ENCODE measurements around the gene CD14. TPM values are rescaled to one million over a fixed set of nuclear protein-coding genes. Genes with fewer than 3 reads are reported as not detected.

The CD14 gene
- total and polyA plus RNA-seq, 2 donors (not counting 1 experiment from before 2014, with no cell fraction given), result 0.32 to 10.9 TPM

DNA sequence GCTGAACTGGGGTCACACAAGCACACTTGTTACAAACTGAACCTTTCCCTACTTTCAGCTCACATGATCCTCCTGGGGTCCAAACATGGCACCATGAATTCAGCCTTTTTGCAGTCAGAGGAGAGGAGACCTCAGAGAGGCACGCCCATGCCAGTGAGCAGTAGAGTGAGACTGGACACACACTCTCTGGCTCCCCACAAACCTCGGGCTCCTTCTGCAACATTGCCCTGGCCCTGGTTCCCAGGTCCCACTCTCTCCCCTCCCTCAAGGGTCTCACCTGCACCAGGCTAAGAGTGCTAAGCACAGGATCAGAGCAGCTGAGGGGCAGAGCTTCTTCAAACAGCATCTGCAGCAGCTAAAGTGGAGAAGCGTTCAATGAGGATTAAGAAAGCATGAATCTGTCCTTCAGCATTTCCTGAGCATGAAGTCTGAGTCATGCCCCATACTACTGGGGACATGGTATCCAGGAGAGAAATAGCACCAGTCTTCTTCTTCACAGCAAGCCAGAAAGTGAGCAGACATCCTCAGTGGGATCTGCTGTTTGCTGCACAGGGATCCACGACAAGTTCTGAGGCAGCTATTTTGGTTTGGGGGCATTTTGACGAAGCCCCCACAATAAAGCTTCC, 41.1 kb downstream of the CD14 start:
- no peaks in the 10 kb centered on the region for H3K9me3 ChIP-seq (ENCODE audit: control insufficient read depth, insufficient read depth, low read depth, low read length)
- H3K4me1 ChIP-seq (ENCODE audit: control insufficient read depth, extremely low read depth, insufficient read depth, low read length), result peaks cover 4% of the 10 kb centered on the region
- H3K4me3 ChIP-seq (replicated peaks in 1 of 4; ENCODE audit: control extremely low read depth in 1 of 4, insufficient read depth in 1 of 4, low read depth in 3 of 4, low read length in 4 of 4), result no peak overlapping the region
- H4K20me1 ChIP-seq (ENCODE audit: control insufficient read depth, extremely low read depth, insufficient read depth, low read length), result no peaks in the 10 kb centered on the region
- H3K79me2 ChIP-seq (ENCODE audit: control insufficient read depth, insufficient read depth, low read length), result no peaks in the 10 kb centered on the region
- peaks cover 2% of the 10 kb centered on the region for H3K27me3 ChIP-seq (ENCODE audit: control insufficient read depth, insufficient read depth, low read length)
- no peak overlapping the region for H2AFZ ChIP-seq (ENCODE audit: low read length)
- no peak overlapping the region for H3K4me2 ChIP-seq (ENCODE audit: extremely low read depth, insufficient read depth, low read length)
- no peaks in the 10 kb centered on the region for H3K36me3 ChIP-seq (ENCODE audit: control insufficient read depth, insufficient read depth, low read length)
- peak in 1 of 2 donors; percentile 37 for DNase-seq (ENCODE audit: low read depth in 2 of 2)
- no peak overlapping the region for H3K9ac ChIP-seq (ENCODE audit: insufficient read depth, low read length)
- TF ChIP-seq EZH2 (IDR thresholded peaks at IDR 0.05; ENCODE audit: low read length, missing control alignments), result no peak
- TF ChIP-seq, protein P1, sequence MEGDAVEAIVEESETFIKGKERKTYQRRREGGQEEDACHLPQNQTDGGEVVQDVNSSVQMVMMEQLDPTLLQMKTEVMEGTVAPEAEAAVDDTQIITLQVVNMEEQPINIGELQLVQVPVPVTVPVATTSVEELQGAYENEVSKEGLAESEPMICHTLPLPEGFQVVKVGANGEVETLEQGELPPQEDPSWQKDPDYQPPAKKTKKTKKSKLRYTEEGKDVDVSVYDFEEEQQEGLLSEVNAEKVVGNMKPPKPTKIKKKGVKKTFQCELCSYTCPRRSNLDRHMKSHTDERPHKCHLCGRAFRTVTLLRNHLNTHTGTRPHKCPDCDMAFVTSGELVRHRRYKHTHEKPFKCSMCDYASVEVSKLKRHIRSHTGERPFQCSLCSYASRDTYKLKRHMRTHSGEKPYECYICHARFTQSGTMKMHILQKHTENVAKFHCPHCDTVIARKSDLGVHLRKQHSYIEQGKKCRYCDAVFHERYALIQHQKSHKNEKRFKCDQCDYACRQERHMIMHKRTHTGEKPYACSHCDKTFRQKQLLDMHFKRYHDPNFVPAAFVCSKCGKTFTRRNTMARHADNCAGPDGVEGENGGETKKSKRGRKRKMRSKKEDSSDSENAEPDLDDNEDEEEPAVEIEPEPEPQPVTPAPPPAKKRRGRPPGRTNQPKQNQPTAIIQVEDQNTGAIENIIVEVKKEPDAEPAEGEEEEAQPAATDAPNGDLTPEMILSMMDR (conservative IDR thresholded peaks at IDR 0.05 in 1 of 2, IDR thresholded peaks at IDR 0.05 in 1 of 2; ENCODE audit: low read depth in 1 of 2, low read length in 2 of 2), result no peak
- no peak overlapping the region for H3K27ac ChIP-seq (ENCODE audit: insufficient read depth, low read length)

DNA sequence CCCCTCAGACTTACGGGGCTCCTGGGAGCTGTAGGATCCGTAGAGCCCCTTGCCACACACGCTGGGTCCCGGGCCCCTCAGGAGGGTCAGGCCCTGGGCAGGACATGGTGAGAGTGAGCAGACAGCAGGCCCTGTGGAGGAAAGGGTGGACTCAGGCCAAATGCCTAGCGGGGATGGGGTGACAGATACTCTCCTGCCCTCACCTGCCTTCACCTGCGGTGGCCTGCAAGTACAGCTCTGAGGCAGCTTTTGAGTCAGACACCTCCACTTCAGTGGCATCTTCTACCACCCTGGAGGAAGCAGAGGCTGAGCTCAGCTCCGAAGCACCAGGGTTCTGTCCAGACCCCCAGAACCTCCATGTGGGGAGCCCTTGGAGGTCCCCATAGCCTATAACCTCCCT, 42.1 kb downstream of the CD14 start:
- Histone ChIP-seq H3K4me1 (ENCODE audit: control insufficient read depth, extremely low read depth, insufficient read depth, low read length) (peaks cover 4% of the 10 kb centered on the region), H3K4me2 (ENCODE audit: extremely low read depth, insufficient read depth, low read length) (no peak overlapping the region), H3K79me2 (ENCODE audit: control insufficient read depth, insufficient read depth, low read length) (no peaks in the 10 kb centered on the region), H3K9me3 (ENCODE audit: control insufficient read depth, insufficient read depth, low read depth, low read length) (no peaks in the 10 kb centered on the region), H4K20me1 (ENCODE audit: control insufficient read depth, extremely low read depth, insufficient read depth, low read length) (no peaks in the 10 kb centered on the region), H3K9ac (ENCODE audit: insufficient read depth, low read length) (no peak overlapping the region), H3K27ac (ENCODE audit: insufficient read depth, low read length) (no peak overlapping the region), H3K36me3 (ENCODE audit: control insufficient read depth, insufficient read depth, low read length) (no peaks in the 10 kb centered on the region), H2AFZ (ENCODE audit: low read length) (no peak overlapping the region), H3K27me3 (ENCODE audit: control insufficient read depth, insufficient read depth, low read length) (no peaks in the 10 kb centered on the region), H3K4me3 (replicated peaks in 1 of 4; ENCODE audit: control extremely low read depth in 1 of 4, insufficient read depth in 1 of 4, low read depth in 3 of 4, low read length in 4 of 4) (no peak overlapping the region)
- TF ChIP-seq EZH2 (IDR thresholded peaks at IDR 0.05; ENCODE audit: low read length, missing control alignments), result no peak
- TF ChIP-seq, protein P1 (conservative IDR thresholded peaks at IDR 0.05 in 1 of 2, IDR thresholded peaks at IDR 0.05 in 1 of 2; ENCODE audit: low read depth in 1 of 2, low read length in 2 of 2), result no peak
- DNase-seq (ENCODE audit: low read depth in 2 of 2), result no peak

DNA sequence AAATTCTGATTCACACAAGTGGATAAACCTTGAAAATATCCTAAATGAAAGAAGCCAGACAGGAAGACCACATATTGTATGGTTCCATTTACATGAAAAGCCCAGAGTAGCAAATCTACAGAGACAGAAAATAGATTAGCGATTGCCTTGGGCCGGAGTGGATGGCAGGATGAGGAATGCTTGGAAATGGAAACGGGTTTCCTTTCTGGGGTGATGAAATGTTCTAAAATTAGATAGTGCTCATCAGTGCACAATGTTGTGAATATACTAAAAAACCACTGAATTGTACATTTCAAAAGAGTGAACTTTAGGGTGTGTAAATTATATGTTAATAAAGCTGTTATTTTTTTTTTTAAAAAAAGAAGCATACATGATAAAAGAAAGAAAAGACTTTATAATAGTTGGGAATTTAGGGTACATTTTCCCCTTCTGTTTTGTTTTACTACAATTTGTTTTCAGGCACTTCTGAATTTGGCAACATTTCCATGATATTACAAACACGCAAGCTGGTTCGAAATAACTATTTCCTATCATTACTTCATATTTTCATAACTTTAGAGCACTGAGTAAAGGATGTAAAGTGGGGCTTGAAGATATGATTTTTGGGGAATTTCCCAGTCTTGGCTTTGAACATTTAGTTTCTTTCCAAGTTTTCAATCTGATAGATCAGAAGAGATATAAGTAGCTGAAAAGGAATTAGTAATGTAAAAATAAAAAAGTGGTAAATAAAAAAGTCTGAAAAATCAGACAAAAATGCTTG, 44.5 kb downstream of the CD14 start:
- Histone ChIP-seq H3K27me3 (ENCODE audit: control insufficient read depth, insufficient read depth, low read length) (no peaks in the 10 kb centered on the region), H2AFZ (ENCODE audit: low read length) (no peak overlapping the region), H4K20me1 (ENCODE audit: control insufficient read depth, extremely low read depth, insufficient read depth, low read length) (no peaks in the 10 kb centered on the region), H3K79me2 (ENCODE audit: control insufficient read depth, insufficient read depth, low read length) (no peaks in the 10 kb centered on the region), H3K4me1 (ENCODE audit: control insufficient read depth, extremely low read depth, insufficient read depth, low read length) (peaks cover 4% of the 10 kb centered on the region), H3K4me2 (ENCODE audit: extremely low read depth, insufficient read depth, low read length) (no peak overlapping the region), H3K4me3 (replicated peaks in 1 of 4; ENCODE audit: control extremely low read depth in 1 of 4, insufficient read depth in 1 of 4, low read depth in 3 of 4, low read length in 4 of 4) (no peak overlapping the region), H3K9me3 (ENCODE audit: control insufficient read depth, insufficient read depth, low read depth, low read length) (no peaks in the 10 kb centered on the region), H3K27ac (ENCODE audit: insufficient read depth, low read length) (no peak overlapping the region), H3K36me3 (ENCODE audit: control insufficient read depth, insufficient read depth, low read length) (no peaks in the 10 kb centered on the region), H3K9ac (ENCODE audit: insufficient read depth, low read length) (no peak overlapping the region)
- peak; percentile 19 to 58 for DNase-seq (ENCODE audit: low read depth in 2 of 2)
- TF ChIP-seq, protein P1 (conservative IDR thresholded peaks at IDR 0.05 in 1 of 2, IDR thresholded peaks at IDR 0.05 in 1 of 2; ENCODE audit: low read depth in 1 of 2, low read length in 2 of 2), result no peak
- TF ChIP-seq EZH2 (IDR thresholded peaks at IDR 0.05; ENCODE audit: low read length, missing control alignments), result no peak

Measured in fibroblast of lung (primary cell).